ENCODE results near the gene NT5DC1. TPM values are rescaled to one million over a fixed set of nuclear protein-coding genes. Genes with fewer than 3 reads are reported as not detected.

NT5DC1 gene
- total RNA-seq, 1 donor from 2014 or later, result 49.7 TPM

DNA sequence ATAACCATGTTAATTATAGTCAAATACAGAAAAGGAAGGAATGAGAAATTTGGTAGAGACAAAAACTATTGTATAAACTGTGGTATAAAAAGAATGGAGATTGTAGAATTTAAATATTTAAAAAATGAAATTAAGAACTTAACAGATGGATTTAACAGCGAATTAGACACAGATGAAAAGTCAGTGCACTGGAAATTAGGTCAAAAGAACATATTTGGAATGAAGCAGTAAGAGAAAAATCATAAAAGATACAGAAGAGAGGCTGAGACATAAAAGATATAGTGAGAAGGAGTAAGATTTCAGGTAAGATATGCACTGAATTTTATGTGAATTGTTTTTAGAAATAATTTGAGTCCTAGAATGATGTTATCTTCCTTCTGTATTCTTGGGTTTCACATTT, 139.2 kb downstream of the NT5DC1 start:
- ATAC-seq, result no peak
- Histone ChIP-seq H3K9me3 (no peaks in the 10 kb centered on the region), H3K4me1 (no peaks in the 10 kb centered on the region), H3K36me3 (peaks cover 35% of the 10 kb centered on the region), H3K27ac (no peak overlapping the region), H3K4me3 (no peak overlapping the region), H3K27me3 (no peaks in the 10 kb centered on the region)
- no peak for DNase-seq
- TF ChIP-seq, protein P1, sequence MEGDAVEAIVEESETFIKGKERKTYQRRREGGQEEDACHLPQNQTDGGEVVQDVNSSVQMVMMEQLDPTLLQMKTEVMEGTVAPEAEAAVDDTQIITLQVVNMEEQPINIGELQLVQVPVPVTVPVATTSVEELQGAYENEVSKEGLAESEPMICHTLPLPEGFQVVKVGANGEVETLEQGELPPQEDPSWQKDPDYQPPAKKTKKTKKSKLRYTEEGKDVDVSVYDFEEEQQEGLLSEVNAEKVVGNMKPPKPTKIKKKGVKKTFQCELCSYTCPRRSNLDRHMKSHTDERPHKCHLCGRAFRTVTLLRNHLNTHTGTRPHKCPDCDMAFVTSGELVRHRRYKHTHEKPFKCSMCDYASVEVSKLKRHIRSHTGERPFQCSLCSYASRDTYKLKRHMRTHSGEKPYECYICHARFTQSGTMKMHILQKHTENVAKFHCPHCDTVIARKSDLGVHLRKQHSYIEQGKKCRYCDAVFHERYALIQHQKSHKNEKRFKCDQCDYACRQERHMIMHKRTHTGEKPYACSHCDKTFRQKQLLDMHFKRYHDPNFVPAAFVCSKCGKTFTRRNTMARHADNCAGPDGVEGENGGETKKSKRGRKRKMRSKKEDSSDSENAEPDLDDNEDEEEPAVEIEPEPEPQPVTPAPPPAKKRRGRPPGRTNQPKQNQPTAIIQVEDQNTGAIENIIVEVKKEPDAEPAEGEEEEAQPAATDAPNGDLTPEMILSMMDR (IDR thresholded peaks at IDR 0.05), result no peak
- intact Hi-C loops (cut with DNase I), result no loop called here

- intact Hi-C loops (cut with DNase I), result no loop called here
- TF ChIP-seq, protein P1 (IDR thresholded peaks at IDR 0.05), result no peak
- H3K27me3 ChIP-seq, result no peaks in the 10 kb centered on the region
- H3K9me3 ChIP-seq, result no peaks in the 10 kb centered on the region
- DNase-seq, result no peak
- ATAC-seq, result no peak
- H3K4me1 ChIP-seq, result peaks cover 5% of the 10 kb centered on the region
- no peak overlapping the region for H3K27ac ChIP-seq
- H3K36me3 ChIP-seq, result peaks cover 11% of the 10 kb centered on the region
- no peak overlapping the region for H3K4me3 ChIP-seq
Observed at GRCh38 chr6:116244284-116244683, 143.6 kb downstream of the NT5DC1 start.

DNA sequence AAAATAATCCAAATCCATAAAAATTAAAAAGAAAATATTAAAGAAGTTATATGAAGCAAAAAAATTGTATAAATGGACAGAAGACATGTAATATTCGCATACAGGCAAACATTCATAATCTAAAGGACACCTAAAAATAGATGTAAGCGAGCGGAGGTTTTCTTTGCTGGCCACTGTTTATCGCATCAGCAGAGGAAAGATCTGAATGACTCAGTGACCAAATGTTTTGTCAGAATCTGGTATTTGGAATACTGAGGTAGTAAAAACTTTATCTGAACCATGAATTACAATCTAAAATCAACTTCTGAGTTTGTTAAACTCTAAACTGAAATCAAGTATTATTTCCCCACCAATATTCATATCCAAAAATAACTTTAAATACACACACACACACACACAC, 145.4 kb downstream of the NT5DC1 start:
- no peak overlapping the region for H3K4me3 ChIP-seq
- DNase-seq (no peak), ATAC-seq (no peak)
- H3K27me3 ChIP-seq, result no peaks in the 10 kb centered on the region
- H3K9me3 ChIP-seq, result no peaks in the 10 kb centered on the region
- peaks cover 15% of the 10 kb centered on the region for H3K4me1 ChIP-seq
- no peak overlapping the region for H3K27ac ChIP-seq
- TF ChIP-seq, protein P1 (IDR thresholded peaks at IDR 0.05), result no peak
- H3K36me3 ChIP-seq, result peaks cover 6% of the 10 kb centered on the region
- intact Hi-C loops (cut with DNase I), result no loop called here

- Histone ChIP-seq H3K27me3 (no peaks in the 10 kb centered on the region), H3K36me3 (peaks cover 6% of the 10 kb centered on the region), H3K9me3 (no peaks in the 10 kb centered on the region), H3K4me3 (no peak overlapping the region), H3K4me1 (peaks cover 24% of the 10 kb centered on the region), H3K27ac (no peak overlapping the region)
- TF ChIP-seq, protein P1 (IDR thresholded peaks at IDR 0.05), result no peak
- ATAC-seq (no peak), DNase-seq (no peak)
- intact Hi-C loops (cut with DNase I), result no loop called here
Observed at GRCh38 chr6:116247285-116247684, 146.6 kb downstream of the NT5DC1 start.

DNA sequence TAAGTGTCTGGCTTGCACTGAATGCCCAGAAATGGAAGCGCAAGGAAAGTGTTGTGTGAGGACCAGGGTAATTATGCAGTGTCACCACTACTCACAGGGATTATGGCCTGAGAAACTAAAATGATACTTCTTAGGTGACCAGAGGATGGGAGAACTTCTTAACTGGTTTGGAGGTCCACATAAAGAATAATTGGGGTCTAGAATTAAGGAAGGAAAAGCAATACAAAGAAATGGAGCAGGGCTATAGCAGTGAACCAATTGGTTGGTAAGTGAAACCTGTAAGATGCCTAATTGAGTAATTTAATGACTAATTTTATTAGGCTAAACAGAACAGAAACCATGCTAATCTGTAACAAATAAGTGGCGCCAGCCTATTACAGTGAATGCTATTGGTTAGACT, 147.9 kb downstream of the NT5DC1 start:
- peaks cover 32% of the 10 kb centered on the region for H3K4me1 ChIP-seq
- no peak overlapping the region for H3K4me3 ChIP-seq
- DNase-seq, result no peak
- peaks cover 6% of the 10 kb centered on the region for H3K36me3 ChIP-seq
- ATAC-seq, result no peak
- no peak overlapping the region for H3K27ac ChIP-seq
- TF ChIP-seq, protein P1 (IDR thresholded peaks at IDR 0.05), result no peak
- no peaks in the 10 kb centered on the region for H3K9me3 ChIP-seq
- H3K27me3 ChIP-seq, result no peaks in the 10 kb centered on the region
- intact Hi-C loops (cut with DNase I), result no loop called here

Data from upper lobe of right lung (tissue), 1 donor.